ENCODE data around the gene COQ5.

GRCh38 chr12:120557589-120557988 is 28.6 kb upstream of the COQ5 start:
- no peak for TF ChIP-seq CTCF (IDR thresholded peaks at IDR 0.05)
- no peak for TF ChIP-seq POLR2A (IDR thresholded peaks at IDR 0.05)
